HCT116 (cell line): ENCODE data around the gene FKBP7. TPM values are rescaled to one million over a fixed set of nuclear protein-coding genes. Genes with fewer than 3 reads are reported as not detected.

Source experiments
- ATAC-seq: fragments of 200-7000 bp; cut with Tn5 transposase; 2 replicates; pipeline ENCODE4 v1.9.1; 2020; ENCODE audit warnings: mild to moderate bottlenecking, moderate library complexity
- BruUV-seq: library from RNA; stranded (reverse); fragments of 400-500 nt; replicated peaks from 2 replicates; lab custom pipeline; 2021; lab: Mats Ljungman, UMichigan
- CTCF ChIA-PET: fragments of 300-600 bp; sonication (Branson Sonifier 250); formaldehyde crosslinking; loops from one replicate; lab custom pipeline; 2021; ENCODE audit warnings: antibody characterized with exemption; lab: Charles Lee
- POLR2A ChIA-PET: fragments of 300-600, 350-600 bp; sonication (Branson Sonifier 250); formaldehyde crosslinking; loops from one replicate; lab custom pipeline; 2021; ENCODE audit warnings: antibody characterized with exemption; lab: Charles Lee
- RAD21 ChIA-PET, 2 experiments: fragments of 300-600 bp; sonication (Branson Sonifier 250); formaldehyde crosslinking; loops; one replicate each; lab custom pipeline; 2023; ENCODE audit warnings: low total read pairs in 2 of 2; ENCODE audit not compliant: uncharacterized antibody in 2 of 2, unreplicated experiment in 2 of 2, low non-redundant PET in 1 of 2; lab: Charles Lee
- DNase-seq: peaks from one replicate; pipeline ENCODE4 v3.0.0-alpha.2; 2010; ENCODE audit warnings: low read depth, low spot score
- H2AFZ ChIP-seq: fragments of 200-600 bp; shearing (Covaris generic), sonication (generic); 2 replicates; pipeline ENCODE4 v1.6.1; 2017; ENCODE audit warnings: low read depth, mixed run types, mixed read lengths, antibody characterized with exemption, low read length; ENCODE audit not compliant: poor library complexity, severe bottlenecking
- H3K27ac ChIP-seq: 2 replicates; pipeline ENCODE4 v1.5.1; 2012; ENCODE audit warnings: low read depth, low read length
- H3K27me3 ChIP-seq: fragments of 200-600 bp; sonication (generic); 2 replicates; pipeline ENCODE4 v1.6.1; 2016; ENCODE audit warnings: mixed run types, low read length, mixed read lengths; ENCODE audit not compliant: insufficient read depth
- H3K36me3 ChIP-seq, 2 experiments: fragments of 200-500 bp in 1 of 2; fragments of 200-600 bp in 1 of 2; sonication (Bioruptor generic) in 1 of 2; sonication (generic) in 1 of 2; 2 replicates each; pipeline versions ENCODE4 v1.5.1 to v1.6.1; 2014 to 2016; ENCODE audit warnings: low read length in 2 of 2, inconsistent platforms in 1 of 2, mixed read lengths in 1 of 2, mixed run types in 1 of 2; ENCODE audit not compliant: insufficient read depth in 2 of 2, control insufficient read depth in 1 of 2
- H3K4me1 ChIP-seq, 2 experiments: fragments of 200-600 bp in 1 of 2; sonication (generic) in 1 of 2; 2 replicates each; pipeline versions ENCODE4 v1.5.1 to v1.6.1; 2012 to 2017; ENCODE audit warnings: low read length in 2 of 2, inconsistent platforms in 1 of 2, mild to moderate bottlenecking in 1 of 2, mixed read lengths in 1 of 2, mixed run types in 1 of 2, moderate library complexity in 1 of 2; ENCODE audit not compliant: insufficient read depth in 2 of 2, control insufficient read depth in 1 of 2
- H3K4me2 ChIP-seq: fragments of 200-600 bp; sonication (generic); 2 replicates; pipeline ENCODE4 v1.6.1; 2017; ENCODE audit warnings: mixed run types, low read length, mixed read lengths
- H3K4me3 ChIP-seq, 2 experiments: fragments of 200-600 bp in 1 of 2; sonication (generic) in 1 of 2; replicated peaks in 1 of 2; 2 replicates each; pipeline ENCODE4 v1.5.1; 2011 to 2016; ENCODE audit warnings: low read length in 2 of 2, control low read depth in 1 of 2, low read depth in 1 of 2, mild to moderate bottlenecking in 1 of 2, mixed read lengths in 1 of 2, mixed run types in 1 of 2
- H3K79me2 ChIP-seq: fragments of 200-600 bp; sonication (generic); 2 replicates; pipeline ENCODE4 v1.6.1; 2017; ENCODE audit warnings: mild to moderate bottlenecking, mixed run types, low read length, moderate library complexity, mixed read lengths; ENCODE audit not compliant: insufficient read depth
- H3K9ac ChIP-seq: fragments of 200-600 bp; sonication (generic); 2 replicates; pipeline ENCODE4 v1.6.1; 2016; ENCODE audit warnings: low read length, mixed read lengths
- H3K9me2 ChIP-seq: fragments of 200-600 bp; sonication (generic), shearing (Covaris generic); 2 replicates; pipeline ENCODE4 v1.6.1; 2017; ENCODE audit warnings: mixed run types, mild to moderate bottlenecking, moderate library complexity; ENCODE audit not compliant: insufficient read depth
- H3K9me3 ChIP-seq, 2 experiments: fragments of 200-500 bp in 1 of 2; fragments of 200-600 bp in 1 of 2; sonication (Bioruptor generic) in 1 of 2; sonication (generic) in 1 of 2; 2 replicates each; pipeline ENCODE4 v1.6.1; 2014 to 2017; ENCODE audit warnings: low read length in 2 of 2, mixed read lengths in 2 of 2, inconsistent platforms in 1 of 2, low read depth in 1 of 2, mild to moderate bottlenecking in 1 of 2, mixed run types in 1 of 2, moderate library complexity in 1 of 2; ENCODE audit not compliant: control insufficient read depth in 1 of 2, insufficient read depth in 1 of 2
- H4K20me1 ChIP-seq: fragments of 200-600 bp; sonication (generic), shearing (Covaris generic); 2 replicates; pipeline ENCODE4 v1.6.1; 2017; ENCODE audit warnings: mixed run types, mild to moderate bottlenecking, moderate library complexity; ENCODE audit not compliant: insufficient read depth
- CBX3 ChIP-seq: IDR thresholded peaks from 2 replicates; pipeline ENCODE4 v1.6.1; 2012; ENCODE audit warnings: low read depth
- CEBPB ChIP-seq: IDR thresholded peaks from 2 replicates; pipeline ENCODE4 v1.6.1; 2012; ENCODE audit warnings: low read depth
- CTCF ChIP-seq, 3 experiments: fragments of 200-600 bp in 1 of 3; sonication (generic) in 1 of 3; IDR thresholded peaks in 2 of 3; conservative IDR thresholded peaks in 1 of 3; 2 replicates each; pipeline ENCODE4 v1.5.1; 2012 to 2017; ENCODE audit warnings: low read depth in 2 of 3, low read length in 2 of 3, antibody characterized with exemption in 1 of 3, borderline replicate concordance in 1 of 3, control low read depth in 1 of 3, mild to moderate bottlenecking in 1 of 3, mixed read lengths in 1 of 3, mixed run types in 1 of 3, moderate library complexity in 1 of 3; ENCODE audit not compliant: insufficient read depth in 1 of 3
- EGR1 ChIP-seq: IDR thresholded peaks from 2 replicates; pipeline ENCODE4 v1.6.1; 2012; ENCODE audit warnings: low read depth
- ELF1 ChIP-seq: IDR thresholded peaks from 2 replicates; pipeline ENCODE4 v1.6.1; 2012; ENCODE audit warnings: low read depth, borderline replicate concordance
- EZH2 ChIP-seq: fragments of 200-600 bp; sonication (generic); IDR thresholded peaks from 2 replicates; pipeline ENCODE4 v1.6.1; 2017; ENCODE audit warnings: antibody characterized with exemption, mixed run types
- FOSL1 ChIP-seq: IDR thresholded peaks from 2 replicates; pipeline ENCODE4 v1.6.1; 2012; ENCODE audit warnings: low read depth
- JUND ChIP-seq: IDR thresholded peaks from 2 replicates; pipeline ENCODE4 v1.6.1; 2012
- MAX ChIP-seq: IDR thresholded peaks from 2 replicates; pipeline ENCODE4 v1.6.1; 2012
- POLR2AphosphoS5 ChIP-seq: IDR thresholded peaks from 2 replicates; pipeline ENCODE4 v1.6.1; 2011; ENCODE audit warnings: mild to moderate bottlenecking, low read depth, low read length, moderate library complexity
- SP1 ChIP-seq: IDR thresholded peaks from 2 replicates; pipeline ENCODE4 v1.6.1; 2012; ENCODE audit warnings: low read depth
- SRF ChIP-seq: IDR thresholded peaks from 2 replicates; pipeline ENCODE4 v1.6.1; 2012; ENCODE audit warnings: low read depth
- YY1 ChIP-seq: IDR thresholded peaks from 2 replicates; pipeline ENCODE4 v1.6.1; 2011; ENCODE audit warnings: low read length, low read depth, moderate library complexity, mild to moderate bottlenecking; ENCODE audit not compliant: insufficient replicate concordance; ENCODE audit errors: extremely low read depth
- ZBTB33 ChIP-seq: IDR thresholded peaks from 2 replicates; pipeline ENCODE4 v1.6.1; 2011; ENCODE audit warnings: mild to moderate bottlenecking, low read length, moderate library complexity; ENCODE audit not compliant: insufficient replicate concordance; ENCODE audit errors: extremely low read depth
- ZFX ChIP-seq: fragments of 450-650 bp; IDR thresholded peaks from 2 replicates; pipeline ENCODE4 v1.6.1; 2017
- ZNF274 ChIP-seq: fragments of 200-500 bp; sonication (Bioruptor generic); IDR thresholded peaks from 2 replicates; pipeline ENCODE4 v1.6.1; 2014; ENCODE audit warnings: mild to moderate bottlenecking, low read depth, low read length, inconsistent platforms
- intact Hi-C: fragments of 100-400 bp; cut with micrococcal nuclease; formaldehyde crosslinking; loops from 2 replicates; pipeline ENCODE4 v1.10.0; 2022
- total RNA-seq: library from RNA; stranded (reverse); gene quantifications from one replicate; pipeline ENCODE4 v1.2.1, GENCODE V29; 2021; ENCODE audit not compliant: unreplicated experiment

Gene FKBP7
- total RNA-seq, 1 experiment from 2014 or later: 4.5 TPM

GRCh38 chr2:178527592-178527991 lies 49.2 kb upstream of the FKBP7 start:
- no peaks in the 10 kb centered on the region for H3K27me3 ChIP-seq
- no peak overlapping the region for H3K4me2 ChIP-seq
- peaks cover 0 to 2% of the 10 kb centered on the region in 2 experiments; a peak in 1 of 4 replicates for H3K4me1 ChIP-seq
- ATAC-seq (no peak), DNase-seq (no peak)
- ChIA-PET CTCF (no interaction called here), RAD21 (no interaction called here), POLR2A (no interaction called here)
- no peaks in the 10 kb centered on the region; the same call in 1 of the 2 replicates for H4K20me1 ChIP-seq
- no peaks in the 10 kb centered on the region for H3K9me3 ChIP-seq
- BruUV-seq: no TSS peak
- peaks cover 20% of the 10 kb centered on the region for H3K79me2 ChIP-seq
- H3K36me3 ChIP-seq: no peaks in the 10 kb centered on the region
- no peak overlapping the region for H3K27ac ChIP-seq
- intact Hi-C loops: no loop called here
- H2AFZ ChIP-seq: no peak overlapping the region
- no peak overlapping the region for H3K4me3 ChIP-seq
- TF ChIP-seq ZFX (no peak), ZBTB33 (no peak), EGR1 (no peak), EZH2 (no peak), SRF (no peak), SP1 (no peak), FOSL1 (no peak), CBX3 (no peak), JUND (no peak), ZNF274 (no peak), YY1 (no peak), CEBPB (no peak), MAX (no peak), POLR2AphosphoS5 (no peak), CTCF (IDR thresholded peaks at IDR 0.05 in 2 of 3, conservative IDR thresholded peaks at IDR 0.05 in 1 of 3; ENCODE audit: borderline replicate concordance in 1 of 3, insufficient read depth in 1 of 3, low read depth in 2 of 3, low read length in 2 of 3) (no peak), ELF1 (no peak)
- H3K9ac ChIP-seq: no peak overlapping the region
- no peaks in the 10 kb centered on the region for H3K9me2 ChIP-seq
